Esophagus muscularis mucosa (tissue), 4 donors: Measurements from ENCODE around the gene FBXO48. TPM values are rescaled to one million over a fixed set of nuclear protein-coding genes. Genes with fewer than 3 reads are reported as not detected.

Source experiments
- DNase-seq: peaks from one replicate; pipeline ENCODE4 v3.0.0-alpha.2; 2017; ENCODE audit errors: extremely low spot score
- H3K27ac ChIP-seq, 4 donors: fragments of 200-600 bp; sonication (generic); replicated peaks in 1 of 4; 1 replicate in 3 of 4; 2 replicates in 1 of 4; pipeline ENCODE4 v1.5.1; 2016 to 2019; ENCODE audit warnings: mild to moderate bottlenecking in 1 of 4
- H3K27me3 ChIP-seq, 4 donors: fragments of 200-600 bp; sonication (generic); one replicate each; pipeline versions ENCODE4 v1.5.1 to v1.6.0; 2016 to 2019
- H3K36me3 ChIP-seq, 4 donors: fragments of 200-600 bp; sonication (generic); one replicate each; pipeline ENCODE4 v1.5.1; 2016 to 2019
- H3K4me1 ChIP-seq, 4 donors: fragments of 200-600 bp; sonication (generic); one replicate each; pipeline ENCODE4 v1.5.1; 2016 to 2019
- H3K4me3 ChIP-seq, 4 donors: fragments of 200-600 bp; sonication (generic); 1 replicate in 2 of 4; 2 replicates in 2 of 4; pipeline ENCODE4 v1.5.1; 2016 to 2019; ENCODE audit warnings: mild to moderate bottlenecking in 4 of 4, moderate library complexity in 1 of 4
- H3K9me3 ChIP-seq, 4 donors: fragments of 200-600 bp; sonication (generic); 1 replicate in 3 of 4; 2 replicates in 1 of 4; pipeline ENCODE4 v1.5.1; 2016 to 2019
- EP300 ChIP-seq: sonication (generic); formaldehyde crosslinking; IDR thresholded peaks from one replicate; pipeline ENCODE4 v1.6.1; 2017; ENCODE audit warnings: antibody characterized with exemption
- POLR2A ChIP-seq: fragments of 450-650 bp; IDR thresholded peaks from one replicate; pipeline ENCODE4 v1.6.1; 2017; ENCODE audit warnings: antibody characterized with exemption, moderate library complexity, mild to moderate bottlenecking, low read depth
- POLR2AphosphoS5 ChIP-seq, 2 donors: sonication (generic); formaldehyde crosslinking; IDR thresholded peaks; one replicate each; pipeline ENCODE4 v1.6.1; 2017; ENCODE audit warnings: antibody characterized with exemption in 2 of 2
- WGBS: methylation state at CpG from one replicate; pipeline ENCODE4 v1.1.5; 2018; 5-methylcytosine and 5-hydroxymethylcytosine counted together
- intact Hi-C: fragments of 100-400 bp; cut with DNase I; formaldehyde crosslinking; loops from one replicate; pipeline ENCODE4 v1.15.1; 2023
- total RNA-seq, 4 donors: library from RNA; depleted of rRNA; stranded (reverse); fragments of >200 nt; gene quantifications; one replicate each; pipeline versions ENCODE4 v1.1.0 to v1.2.1, GENCODE V29; 2016
- TF ChIP-seq, protein P1 (sequence below), 3 experiments: fragments of 200-600 bp in 2 of 3; fragments of 450-650 bp in 1 of 3; sonication (generic) in 2 of 3; IDR thresholded peaks; one replicate each; pipeline ENCODE4 v1.5.1; 2017 to 2019; ENCODE audit warnings: antibody characterized with exemption in 3 of 3, mild to moderate bottlenecking in 2 of 3, moderate library complexity in 1 of 3

Gene FBXO48
- total RNA-seq, 4 donors from 2014 or later, result 0.33 to 0.83 (median 0.59) TPM

DNA sequence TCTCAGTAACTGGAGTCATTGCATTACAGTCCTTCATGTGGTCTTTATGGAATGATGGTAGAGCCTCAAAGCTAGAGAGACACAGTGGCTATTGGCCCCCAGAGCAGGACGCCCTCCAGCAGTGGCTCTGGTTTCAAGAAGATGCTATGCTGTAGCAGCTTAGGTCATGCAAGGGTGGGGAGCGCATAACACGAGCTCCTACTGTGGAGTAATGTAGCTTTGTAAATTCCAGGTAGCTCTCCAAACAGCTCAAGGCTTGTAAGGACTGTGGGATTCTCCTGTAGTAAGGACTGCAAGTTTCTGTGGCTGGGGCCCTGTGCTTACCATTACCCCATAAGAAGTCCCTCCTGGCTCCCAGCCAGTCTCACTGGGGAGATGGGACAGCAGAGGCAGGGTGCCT lies 15.9 kb upstream of the FBXO48 start:
- no CpG with 5 or more reads among the region's 3 CpGs for WGBS
- no peak for TF ChIP-seq POLR2A
- TF ChIP-seq, protein P1, sequence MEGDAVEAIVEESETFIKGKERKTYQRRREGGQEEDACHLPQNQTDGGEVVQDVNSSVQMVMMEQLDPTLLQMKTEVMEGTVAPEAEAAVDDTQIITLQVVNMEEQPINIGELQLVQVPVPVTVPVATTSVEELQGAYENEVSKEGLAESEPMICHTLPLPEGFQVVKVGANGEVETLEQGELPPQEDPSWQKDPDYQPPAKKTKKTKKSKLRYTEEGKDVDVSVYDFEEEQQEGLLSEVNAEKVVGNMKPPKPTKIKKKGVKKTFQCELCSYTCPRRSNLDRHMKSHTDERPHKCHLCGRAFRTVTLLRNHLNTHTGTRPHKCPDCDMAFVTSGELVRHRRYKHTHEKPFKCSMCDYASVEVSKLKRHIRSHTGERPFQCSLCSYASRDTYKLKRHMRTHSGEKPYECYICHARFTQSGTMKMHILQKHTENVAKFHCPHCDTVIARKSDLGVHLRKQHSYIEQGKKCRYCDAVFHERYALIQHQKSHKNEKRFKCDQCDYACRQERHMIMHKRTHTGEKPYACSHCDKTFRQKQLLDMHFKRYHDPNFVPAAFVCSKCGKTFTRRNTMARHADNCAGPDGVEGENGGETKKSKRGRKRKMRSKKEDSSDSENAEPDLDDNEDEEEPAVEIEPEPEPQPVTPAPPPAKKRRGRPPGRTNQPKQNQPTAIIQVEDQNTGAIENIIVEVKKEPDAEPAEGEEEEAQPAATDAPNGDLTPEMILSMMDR (IDR thresholded peaks at IDR 0.05), result no peak
- TF ChIP-seq POLR2AphosphoS5 (IDR thresholded peaks at IDR 0.05), result no peak
- TF ChIP-seq EP300, result no peak
- Histone ChIP-seq H3K27me3 (no peaks in the 10 kb centered on the region), H3K27ac (no peak overlapping the region), H3K4me3 (no peak overlapping the region), H3K9me3 (no peaks in the 10 kb centered on the region), H3K4me1 (peaks cover 0 to 2% (median 0%) of the 10 kb centered on the region in 4 donors), H3K36me3 (no peaks in the 10 kb centered on the region)
- intact Hi-C loops, result no loop called here
- no peak for DNase-seq

DNA sequence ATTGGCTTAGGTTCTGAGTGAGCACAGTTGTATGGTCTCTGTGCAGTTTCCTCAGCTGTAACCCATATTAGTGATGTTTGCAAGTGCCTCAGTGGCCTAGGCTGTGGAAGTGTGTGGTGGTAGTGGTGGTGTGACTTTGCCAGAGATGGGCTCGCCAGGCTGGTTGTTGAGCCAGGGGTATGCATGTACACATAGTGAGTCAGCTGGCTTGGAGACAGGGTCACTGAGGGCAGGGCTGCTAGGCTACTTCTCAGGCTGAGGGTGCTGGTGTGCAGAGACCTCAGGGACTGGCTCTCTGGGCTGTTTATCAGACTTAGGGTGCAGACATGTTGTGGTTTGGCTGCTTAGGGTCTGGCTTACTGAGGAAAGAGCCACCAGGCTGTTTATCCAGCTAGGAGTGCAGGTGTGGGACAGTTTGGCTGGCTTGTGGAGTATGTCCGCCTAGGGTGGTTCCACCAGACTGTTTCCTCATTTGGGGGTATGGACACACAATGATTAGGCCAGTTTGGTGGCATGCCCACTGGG lies 15.3 kb upstream of the FBXO48 start:
- Histone ChIP-seq H3K4me3 (no peak overlapping the region), H3K27me3 (no peaks in the 10 kb centered on the region), H3K4me1 (no peaks in the 10 kb centered on the region), H3K9me3 (no peaks in the 10 kb centered on the region), H3K36me3 (no peaks in the 10 kb centered on the region), H3K27ac (no peak overlapping the region)
- intact Hi-C loops, result no loop called here
- DNase-seq, result no peak
- WGBS, result 100% methylated on average over 1 of the region's 2 CpGs
- TF ChIP-seq EP300 (no peak), POLR2AphosphoS5 (IDR thresholded peaks at IDR 0.05) (no peak), POLR2A (no peak)
- TF ChIP-seq, protein P1 (IDR thresholded peaks at IDR 0.05), result no peak

DNA sequence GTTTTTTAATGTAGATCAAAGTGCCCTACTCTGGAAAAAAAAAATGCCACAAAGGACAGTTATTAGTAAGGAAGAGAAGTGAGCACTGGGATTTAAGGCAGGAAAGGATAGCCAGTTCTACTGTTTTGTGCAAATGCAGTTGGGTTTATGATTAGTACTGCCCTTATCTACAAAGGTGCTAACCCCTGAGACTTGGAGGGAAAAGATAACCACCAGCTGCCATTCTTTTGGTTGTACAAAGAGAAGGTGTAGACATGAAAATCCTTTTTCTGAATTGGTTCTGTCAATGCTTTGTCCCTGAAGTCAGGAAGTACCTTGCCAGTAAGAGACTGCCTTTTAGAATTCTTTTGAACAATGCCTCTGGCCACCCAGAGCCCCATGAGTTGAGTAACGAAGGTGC lies 11.6 kb upstream of the FBXO48 start:
- H3K27me3 ChIP-seq, result no peaks in the 10 kb centered on the region
- intact Hi-C loops, result no loop called here
- WGBS, result 95% methylated on average over 1 of the region's 1 CpG

DNA sequence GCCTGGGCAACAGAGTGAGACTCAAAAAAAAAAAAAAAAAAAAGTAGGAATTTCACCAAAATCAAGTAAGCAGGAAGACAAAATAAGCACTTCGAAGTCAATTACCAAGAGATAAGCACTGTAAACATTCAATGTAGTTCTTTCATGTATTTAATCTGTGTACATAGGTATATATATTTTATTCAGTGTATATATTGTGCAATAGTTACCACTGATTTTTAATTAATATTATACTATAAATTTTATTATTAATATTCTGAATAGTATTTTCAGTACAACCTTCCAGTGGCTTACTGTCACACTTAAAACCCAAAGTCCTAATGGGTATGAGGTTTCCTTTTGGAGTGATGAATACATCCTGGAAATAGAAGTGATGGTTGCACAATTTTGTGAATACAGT lies 9.4 kb upstream of the FBXO48 start:
- TF ChIP-seq POLR2AphosphoS5 (IDR thresholded peaks at IDR 0.05), result no peak
- no peak for TF ChIP-seq POLR2A
- no peak for TF ChIP-seq EP300
- TF ChIP-seq, protein P1 (IDR thresholded peaks at IDR 0.05), result no peak
- Histone ChIP-seq H3K27me3 (no peaks in the 10 kb centered on the region), H3K36me3 (no peaks in the 10 kb centered on the region), H3K9me3 (no peaks in the 10 kb centered on the region), H3K4me3 (no peak overlapping the region), H3K27ac (no peak overlapping the region), H3K4me1 (no peaks in the 10 kb centered on the region)
- WGBS, result 98% methylated on average over 1 of the region's 1 CpG
- intact Hi-C loops, result no loop called here
- no peak for DNase-seq

More for the DNA sequence above, 11.6 kb upstream of the FBXO48 start:
- no peaks in the 10 kb centered on the region for H3K36me3 ChIP-seq
- no peak overlapping the region for H3K4me3 ChIP-seq
- H3K4me1 ChIP-seq, result no peaks in the 10 kb centered on the region
- H3K27ac ChIP-seq, result no peak overlapping the region
- H3K9me3 ChIP-seq, result no peaks in the 10 kb centered on the region
- DNase-seq, result no peak
- TF ChIP-seq EP300, result no peak
- TF ChIP-seq, protein P1 (IDR thresholded peaks at IDR 0.05), result no peak
- no peak for TF ChIP-seq POLR2A
- TF ChIP-seq POLR2AphosphoS5 (IDR thresholded peaks at IDR 0.05), result no peak

DNA sequence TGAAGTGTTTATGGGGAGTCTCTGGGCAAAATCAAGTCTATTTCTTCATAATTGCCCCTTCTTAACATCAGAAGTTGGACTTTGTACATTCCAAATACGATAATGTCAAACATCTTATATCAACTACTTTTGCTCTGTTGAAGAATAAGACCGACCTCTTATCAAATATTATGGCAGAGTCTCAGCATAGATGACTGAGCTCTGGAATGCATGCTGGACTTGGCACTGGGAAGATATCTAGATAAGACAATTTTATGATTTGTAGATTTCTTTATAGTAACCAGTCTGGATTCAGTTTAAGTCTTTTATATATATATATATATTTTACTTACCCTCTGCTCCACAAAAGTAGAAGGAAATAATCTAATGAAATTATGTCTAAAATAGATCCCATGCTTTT lies 8.5 kb upstream of the FBXO48 start:
- Histone ChIP-seq H3K27me3 (no peaks in the 10 kb centered on the region), H3K27ac (no peak overlapping the region), H3K36me3 (no peaks in the 10 kb centered on the region), H3K4me3 (no peak overlapping the region), H3K4me1 (no peaks in the 10 kb centered on the region), H3K9me3 (no peaks in the 10 kb centered on the region)
- WGBS, result 87% methylated on average over 2 of the region's 2 CpGs
- no peak for DNase-seq
- intact Hi-C loops, result no loop called here
- TF ChIP-seq POLR2AphosphoS5 (IDR thresholded peaks at IDR 0.05) (no peak), POLR2A (no peak), EP300 (no peak)
- TF ChIP-seq, protein P1 (IDR thresholded peaks at IDR 0.05), result no peak
